Stomach (tissue), 9 donors: ENCODE data around the gene NTM. TPM values are rescaled to one million over a fixed set of nuclear protein-coding genes. Genes with fewer than 3 reads are reported as not detected.

Experiments used
- DNase-seq, 2 donors: peaks; one replicate each; pipeline versions ENCODE4 v3.0.0 to v3.0.0-alpha.2; 2013 to 2019
- H3K27ac ChIP-seq, 5 donors: fragments of 200-600 bp in 4 of 5; sonication (generic) in 4 of 5; one replicate each; pipeline ENCODE4 v1.5.1; 2013 to 2019; ENCODE audit warnings: mild to moderate bottlenecking in 1 of 5, moderate library complexity in 1 of 5
- H3K27me3 ChIP-seq, 3 donors: fragments of 200-600 bp; sonication (generic); one replicate each; pipeline ENCODE4 v1.5.1; 2017 to 2019; ENCODE audit warnings: mixed run types in 1 of 3
- H3K36me3 ChIP-seq, 4 donors: fragments of 200-600 bp; sonication (generic); 1 replicate in 3 of 4; 2 replicates in 1 of 4; pipeline ENCODE4 v1.5.1; 2016 to 2019
- H3K4me1 ChIP-seq, 4 donors: fragments of 200-600 bp; sonication (generic); one replicate each; pipeline ENCODE4 v1.5.1; 2016 to 2019
- H3K4me3 ChIP-seq, 4 donors: fragments of 200-600 bp; sonication (generic) in 3 of 4; one replicate each; pipeline ENCODE4 v1.5.1; 2016 to 2019; ENCODE audit warnings: mild to moderate bottlenecking in 1 of 4
- H3K9me3 ChIP-seq, 4 donors: fragments of 200-600 bp; sonication (generic); one replicate each; pipeline ENCODE4 v1.5.1; 2016 to 2019
- EP300 ChIP-seq: sonication (generic); formaldehyde crosslinking; IDR thresholded peaks from one replicate; pipeline ENCODE4 v1.6.1; 2017; ENCODE audit warnings: antibody characterized with exemption
- POLR2A ChIP-seq, 4 donors: fragments of 450-650 bp; IDR thresholded peaks; one replicate each; pipeline ENCODE4 v1.6.1; 2016; ENCODE audit warnings: antibody characterized with exemption in 4 of 4, control low read depth in 2 of 4, mild to moderate bottlenecking in 1 of 4, moderate library complexity in 1 of 4
- POLR2AphosphoS5 ChIP-seq, 3 donors: sonication (generic); formaldehyde crosslinking; IDR thresholded peaks; one replicate each; pipeline ENCODE4 v1.6.1; 2016; ENCODE audit warnings: antibody characterized with exemption in 3 of 3
- WGBS, 5 donors: extraction: QIAGEN DNeasy Blood & Tissue Kit in 3 of 5; methylation state at CpG; one replicate each; pipeline versions ENCODE4 v1.1.5 to v1.1.7; 2013 to 2018; 5-methylcytosine and 5-hydroxymethylcytosine counted together
- intact Hi-C: fragments of 100-400 bp; cut with DNase I; formaldehyde crosslinking; loops from one replicate; pipeline ENCODE4 v1.15.1; 2023; ENCODE audit warnings: low total_unique reads
- polyA plus RNA-seq, 3 donors: library from polyadenylated mRNA; stranded (reverse); fragments of 200-250 nt; gene quantifications; one replicate each; pipeline ENCODE4 v1.2.3, GENCODE V29; 2013
- total RNA-seq, 5 donors: library from RNA; depleted of rRNA; stranded (reverse); fragments of >200 nt; gene quantifications; one replicate each; pipeline versions ENCODE4 v1.1.0 to v1.2.3, GENCODE V29; 2014 to 2016
- TF ChIP-seq, protein P1 (sequence below), 7 experiments: fragments of 450-650 bp in 4 of 7; fragments of 200-600 bp in 3 of 7; sonication (generic) in 3 of 7; IDR thresholded peaks; one replicate each; pipeline ENCODE4 v1.5.1; 2016 to 2019; ENCODE audit warnings: antibody characterized with exemption in 7 of 7, control low read depth in 2 of 7, mild to moderate bottlenecking in 1 of 7
- donor health status: healthy with polysubstance abuse.
- donor health status: Bipolar disorder and iron deficiency.
- donor health status: healthy.

Gene NTM
- total and polyA plus RNA-seq, 8 donors, result 0.50 to 8.4 (median 1.3) TPM; not detected in 3

- WGBS, 5 donors, result 31 to 52% (median 45%) methylated on average over 6 of the region's 6 CpGs
- H3K27ac ChIP-seq, result no peak overlapping the region
- H3K4me1 ChIP-seq, result no peaks in the 10 kb centered on the region
- no peak for TF ChIP-seq EP300
- TF ChIP-seq POLR2AphosphoS5 (IDR thresholded peaks at IDR 0.05), result no peak
- no peak for TF ChIP-seq POLR2A (IDR thresholded peaks at IDR 0.05)
- TF ChIP-seq, protein P1, sequence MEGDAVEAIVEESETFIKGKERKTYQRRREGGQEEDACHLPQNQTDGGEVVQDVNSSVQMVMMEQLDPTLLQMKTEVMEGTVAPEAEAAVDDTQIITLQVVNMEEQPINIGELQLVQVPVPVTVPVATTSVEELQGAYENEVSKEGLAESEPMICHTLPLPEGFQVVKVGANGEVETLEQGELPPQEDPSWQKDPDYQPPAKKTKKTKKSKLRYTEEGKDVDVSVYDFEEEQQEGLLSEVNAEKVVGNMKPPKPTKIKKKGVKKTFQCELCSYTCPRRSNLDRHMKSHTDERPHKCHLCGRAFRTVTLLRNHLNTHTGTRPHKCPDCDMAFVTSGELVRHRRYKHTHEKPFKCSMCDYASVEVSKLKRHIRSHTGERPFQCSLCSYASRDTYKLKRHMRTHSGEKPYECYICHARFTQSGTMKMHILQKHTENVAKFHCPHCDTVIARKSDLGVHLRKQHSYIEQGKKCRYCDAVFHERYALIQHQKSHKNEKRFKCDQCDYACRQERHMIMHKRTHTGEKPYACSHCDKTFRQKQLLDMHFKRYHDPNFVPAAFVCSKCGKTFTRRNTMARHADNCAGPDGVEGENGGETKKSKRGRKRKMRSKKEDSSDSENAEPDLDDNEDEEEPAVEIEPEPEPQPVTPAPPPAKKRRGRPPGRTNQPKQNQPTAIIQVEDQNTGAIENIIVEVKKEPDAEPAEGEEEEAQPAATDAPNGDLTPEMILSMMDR (IDR thresholded peaks at IDR 0.05), result no peak
- H3K4me3 ChIP-seq, result no peak overlapping the region
- H3K36me3 ChIP-seq, result no peaks in the 10 kb centered on the region
- H3K27me3 ChIP-seq, result no peaks in the 10 kb centered on the region
- DNase-seq, result peak in 1 of 2 donors; percentile 25
- intact Hi-C loops, result no loop called here
- H3K9me3 ChIP-seq, result no peaks in the 10 kb centered on the region
These were observed 701.8 kb downstream of the NTM start for GRCh38 chr11:132072044-132072857.

DNA sequence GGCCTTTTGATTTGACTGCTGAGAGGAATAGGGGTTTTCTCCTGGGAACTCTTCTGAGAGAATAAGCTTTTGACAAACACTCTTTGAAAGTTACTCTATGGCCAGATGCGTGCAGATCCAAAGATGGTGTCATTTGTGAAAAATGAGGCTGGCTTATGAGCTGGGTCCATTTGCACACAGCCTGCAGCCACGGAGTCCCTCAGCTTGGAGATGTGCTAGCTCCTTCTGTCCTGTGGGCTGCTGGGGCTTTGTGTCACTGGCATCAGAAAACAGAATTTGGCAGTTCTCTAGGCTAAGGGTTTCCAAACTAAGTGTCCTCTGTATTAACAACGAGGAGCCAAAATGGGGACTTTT lies 702.4 kb downstream of the NTM start:
- H3K4me1 ChIP-seq, result no peaks in the 10 kb centered on the region
- intact Hi-C loops, result no loop called here
- no peaks in the 10 kb centered on the region for H3K9me3 ChIP-seq
- peak in 1 of 2 donors; percentile 49 for DNase-seq
- H3K27me3 ChIP-seq, result no peaks in the 10 kb centered on the region
- TF ChIP-seq EP300 (no peak), POLR2AphosphoS5 (IDR thresholded peaks at IDR 0.05) (no peak), POLR2A (IDR thresholded peaks at IDR 0.05) (no peak)
- TF ChIP-seq, protein P1 (IDR thresholded peaks at IDR 0.05), result no peak
- no peak overlapping the region for H3K4me3 ChIP-seq
- H3K36me3 ChIP-seq, result no peaks in the 10 kb centered on the region
- WGBS, 5 donors, result 30 to 60% (median 48%) methylated on average over 3 of the region's 3 CpGs
- H3K27ac ChIP-seq, result no peak overlapping the region

DNA sequence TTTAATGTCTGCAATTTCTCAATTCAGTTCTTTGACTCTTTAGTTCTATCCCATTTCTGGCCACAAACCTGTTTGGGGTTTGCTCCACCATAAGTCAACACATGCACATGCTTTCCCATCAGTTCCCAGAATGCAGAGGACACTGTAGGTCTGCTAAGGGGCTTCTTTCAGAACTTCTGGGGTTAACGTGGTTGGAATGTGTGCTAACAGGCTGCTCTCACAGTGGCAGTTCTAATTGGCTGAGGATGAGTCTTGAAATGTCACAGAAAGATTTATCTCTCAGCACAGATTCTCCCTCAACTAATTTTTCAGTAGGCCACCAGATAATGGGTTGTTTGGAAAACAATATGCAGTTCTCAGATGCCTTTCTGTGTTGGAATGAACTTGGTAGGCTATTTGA lies 703.4 kb downstream of the NTM start:
- H3K9me3 ChIP-seq, result no peaks in the 10 kb centered on the region
- no peak for TF ChIP-seq EP300
- TF ChIP-seq POLR2A (IDR thresholded peaks at IDR 0.05), result no peak
- TF ChIP-seq, protein P1 (IDR thresholded peaks at IDR 0.05), result no peak
- TF ChIP-seq POLR2AphosphoS5 (IDR thresholded peaks at IDR 0.05), result no peak
- 33 to 67% (median 57%) methylated on average over 1 of the region's 1 CpG for WGBS, 5 donors
- H3K4me3 ChIP-seq, result no peak overlapping the region
- H3K36me3 ChIP-seq, result no peaks in the 10 kb centered on the region
- no peak for DNase-seq
- no peak overlapping the region for H3K27ac ChIP-seq
- intact Hi-C loops, result no loop called here
- H3K4me1 ChIP-seq, result no peaks in the 10 kb centered on the region
- no peaks in the 10 kb centered on the region for H3K27me3 ChIP-seq

DNA sequence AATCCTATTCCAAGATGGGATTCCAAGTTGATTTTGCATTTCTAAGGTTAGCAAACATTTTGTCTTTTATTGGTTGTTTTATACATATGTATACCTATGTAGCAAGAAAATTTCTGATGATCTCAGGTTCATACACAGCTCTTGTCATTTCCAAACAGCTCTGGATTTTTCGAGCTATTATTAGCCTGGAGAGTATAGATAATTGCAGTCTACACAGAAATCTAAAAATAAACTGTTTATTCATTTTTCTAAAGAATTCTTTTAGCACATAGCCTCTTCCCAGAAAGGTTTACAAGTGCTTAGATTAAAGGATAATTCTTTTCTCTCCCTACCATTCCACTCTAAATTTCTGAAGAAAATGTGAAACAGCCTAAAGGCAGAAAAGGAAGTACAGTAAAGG lies 705.0 kb downstream of the NTM start:
- no peaks in the 10 kb centered on the region for H3K27me3 ChIP-seq
- no peaks in the 10 kb centered on the region for H3K4me1 ChIP-seq
- intact Hi-C loops, result no loop called here
- no peaks in the 10 kb centered on the region for H3K9me3 ChIP-seq
- H3K4me3 ChIP-seq, result no peak overlapping the region
- WGBS, 5 donors, result 18 to 49% (median 31%) methylated on average over 1 of the region's 1 CpG
- DNase-seq, result no peak
- TF ChIP-seq POLR2A (IDR thresholded peaks at IDR 0.05), result no peak
- TF ChIP-seq POLR2AphosphoS5 (IDR thresholded peaks at IDR 0.05), result no peak
- TF ChIP-seq, protein P1 (IDR thresholded peaks at IDR 0.05), result no peak
- no peak for TF ChIP-seq EP300
- H3K27ac ChIP-seq, result no peak overlapping the region
- H3K36me3 ChIP-seq, result no peaks in the 10 kb centered on the region
